NCI-H146 treated with DMSO at 0.1 percent for 48 hours (cell line): ENCODE measurements around the gene CXCL17.
"Not testable (repeated sequence)": the region's sequence is repeated elsewhere in the genome, so short reads cannot be mapped to it uniquely, and the experiment has no call there.

ENCODE experiments used
- DNase-seq: peaks from one replicate; lab custom pipeline; 2025; ENCODE audit not compliant: unreplicated experiment; lab: John Stamatoyannopoulos, UW

Gene CXCL17

GRCh38 chr19:42442833-42443232, at the start of gene CXCL17:
Gene CXCL17 (minus strand): TSS chr19:42442946. CDS start chr19:42442832, 114 bp downstream.
- no peak for DNase-seq

GRCh38 chr19:42488783-42489521, 46.2 kb upstream of the CXCL17 start:
- no peak for DNase-seq

GRCh38 chr19:42487798-42488178, 45.0 kb upstream of the CXCL17 start:
- DNase-seq: no peak

GRCh38 chr19:42487032-42487797, 44.5 kb upstream of the CXCL17 start:
- DNase-seq: no peak

- DNase-seq: not testable (repeated sequence)
These were observed 42.3 kb upstream of the CXCL17 start for GRCh38 chr19:42485036-42485435.

- no peak for DNase-seq
These were observed 37.8 kb upstream of the CXCL17 start for GRCh38 chr19:42480335-42481095.

- DNase-seq: no peak
These were observed 37.0 kb upstream of the CXCL17 start for GRCh38 chr19:42479736-42480135.

GRCh38 chr19:42478765-42479311, 36.1 kb upstream of the CXCL17 start:
- no peak for DNase-seq

GRCh38 chr19:42477933-42478332, 35.2 kb upstream of the CXCL17 start:
- DNase-seq: no peak

- DNase-seq: no peak
These were observed 34.4 kb upstream of the CXCL17 start for GRCh38 chr19:42477117-42477516.

GRCh38 chr19:42475366-42475765, 32.6 kb upstream of the CXCL17 start:
- DNase-seq: no peak

- no peak for DNase-seq
These were observed 32.0 kb upstream of the CXCL17 start for GRCh38 chr19:42474743-42475142.

GRCh38 chr19:42473686-42474085, 30.9 kb upstream of the CXCL17 start:
- DNase-seq: no peak

- no peak for DNase-seq
These were observed 29.8 kb upstream of the CXCL17 start for GRCh38 chr19:42472402-42473147.

- no peak for DNase-seq
These were observed 29.0 kb upstream of the CXCL17 start for GRCh38 chr19:42471554-42472249.

- no peak for DNase-seq
These were observed 26.8 kb upstream of the CXCL17 start for GRCh38 chr19:42469311-42470235.

GRCh38 chr19:42468273-42468796, 25.6 kb upstream of the CXCL17 start:
- peak; percentile 13 for DNase-seq

GRCh38 chr19:42467183-42467760, 24.5 kb upstream of the CXCL17 start:
- no peak for DNase-seq
